ENCODE results near the gene GID8. TPM values are rescaled to one million over a fixed set of nuclear protein-coding genes. Genes with fewer than 3 reads are reported as not detected.

GID8 gene
- total and polyA plus RNA-seq, 2 of the 4 experiments (the other 2 are of a cell fraction), result 21.5 to 33.9 TPM

- dilution Hi-C loops (cut with HindIII; ENCODE audit: low sequenced_read_pairs, unreplicated experiment) (no loop called here), in situ Hi-C loops (cut with MboI; ENCODE audit: low sequenced_read_pairs) (no loop called here), intact Hi-C loops (cut with micrococcal nuclease) (loop anchor here (2.0 kb wide), 1 partner anchor 25 kb away; no protein-coding TSS in a partner anchor)
- peak overlapping the region; percentile 85 for H3K27ac ChIP-seq (ENCODE audit: insufficient read depth, low read length)
- peak overlapping the region; percentile 75; the same call in 1 of the 2 replicates for H3K56ac ChIP-seq (ENCODE audit: extremely low read depth, insufficient read depth, low read length)
- H3K9me1 ChIP-seq (ENCODE audit: insufficient read depth, low read length), result peaks cover 23% of the 10 kb centered on the region
- peak overlapping the region; percentile 55 for H4K5ac ChIP-seq (ENCODE audit: low read depth, low read length)
- peak overlapping the region; percentile 59 to 78; a peak in 3 of 4 replicates for H4K8ac ChIP-seq (ENCODE audit: low read depth in 2 of 2, low read length in 2 of 2)
- H3K27me3 ChIP-seq (ENCODE audit: control insufficient read depth, insufficient read depth, low read length), result no peaks in the 10 kb centered on the region
- WGBS, 2 experiments (ENCODE audit: extremely low coverage in 2 of 2, insufficient read length in 1 of 2), result 1% methylated on average over 30 of the region's 63 CpGs; no CpG with 5 or more reads in 1 of the 2 experiments
- peak overlapping the region; percentile 99 for H3K4me3 ChIP-seq (ENCODE audit: insufficient read depth, low read depth, low read length)
- H2AK9ac ChIP-seq (replicated peaks; ENCODE audit: low read depth, low read length, poor library complexity), result peak overlapping the region; percentile 96
- no peaks in the 10 kb centered on the region; the same call in 1 of the 2 replicates for H3K36me3 ChIP-seq (ENCODE audit: control insufficient read depth, insufficient read depth, low read length)
- no peaks in the 10 kb centered on the region for H3K9me3 ChIP-seq (ENCODE audit: control insufficient read depth, insufficient read depth, low read length)
- peaks cover 10 to 73% of the 10 kb centered on the region in 2 experiments for H3K79me1 ChIP-seq (ENCODE audit: low read depth in 1 of 2, low read length in 2 of 2)
- H3K4me2 ChIP-seq (ENCODE audit: low read depth, low read length), result peak overlapping the region; percentile 92
- ATAC-seq (ENCODE audit: low read depth) (peak; percentile 7), DNase-seq (peak; percentile 16)
- peak overlapping the region; percentile 86 for H2AFZ ChIP-seq (replicated peaks; ENCODE audit: low read length, poor library complexity)
- peaks cover 73% of the 10 kb centered on the region for H4K20me1 ChIP-seq (ENCODE audit: insufficient read depth, low read length)
- H2BK5ac ChIP-seq (ENCODE audit: low read depth, low read length, poor library complexity, severe bottlenecking), result peak overlapping the region; percentile 91
- H3K14ac ChIP-seq (replicated peaks; ENCODE audit: low read depth, low read length), result peak overlapping the region; percentile 32
- H2BK15ac ChIP-seq (ENCODE audit: low read depth, low read length), result no peak overlapping the region
- peaks cover 21% of the 10 kb centered on the region for H3K4me1 ChIP-seq (ENCODE audit: control insufficient read depth, insufficient read depth, low read length)
- peak overlapping the region; percentile 95 for H3K9ac ChIP-seq (ENCODE audit: low read depth, low read length)
- peak overlapping the region; percentile 0 for H4K91ac ChIP-seq (ENCODE audit: insufficient read depth, low read depth, low read length)
- CTCF ChIA-PET, result no interaction called here
- no TSS peak for BruUV-seq (replicated peaks)
- H3K4ac ChIP-seq (ENCODE audit: low read depth, low read length), result peak overlapping the region; percentile 73
- H2BK120ac ChIP-seq (ENCODE audit: low read depth, low read length), result 0 out of 2 replicates have a peak overlapping the region, but pooled peaks have one; percentile 23
- no peak overlapping the region for H2BK20ac ChIP-seq (ENCODE audit: low read depth, low read length)
- POLR2A ChIA-PET (ENCODE audit: unreplicated experiment), result no interaction called here
- H2AK5ac ChIP-seq (ENCODE audit: low read depth, low read length), result peak overlapping the region; percentile 48; the same call in 1 of the 2 replicates
- no peak for TF ChIP-seq MAZ (IDR thresholded peaks at IDR 0.05; ENCODE audit: borderline replicate concordance, low read depth, low read length)
- TF ChIP-seq MXI1 (IDR thresholded peaks at IDR 0.05; ENCODE audit: borderline replicate concordance, low read depth, low read length), result peak; percentile 51; the same call in 1 of the 2 replicates
- peak overlapping the region; percentile 24; the same call in 1 of the 2 replicates for H3K18ac ChIP-seq (ENCODE audit: low read depth, low read length)
- peak overlapping the region; percentile 55 for H3K23ac ChIP-seq (ENCODE audit: low read depth, low read length)
These were observed 12.3 kb upstream of the GID8 start for GRCh38 chr20:62925420-62926228.

All from IMR-90 (cell line).